MM.1S (cell line): ENCODE data around the gene TPCN2.

ENCODE experiments used
- DNase-seq: peaks from one replicate; pipeline ENCODE4 v3.0.0-alpha.2; 2015
- H2AFZ ChIP-seq: fragments of 300-600 bp; sonication (generic); 2 replicates; pipeline ENCODE4 v1.6.0; 2016; ENCODE audit warnings: antibody characterized with exemption, low read length
- H3F3A ChIP-seq: fragments of 300-600 bp; sonication (generic); 2 replicates; pipeline ENCODE4 v1.6.1; 2016; ENCODE audit warnings: mild to moderate bottlenecking, antibody characterized with exemption, low read length, moderate library complexity, mixed read lengths; ENCODE audit not compliant: insufficient read depth
- H3K27ac ChIP-seq: fragments of 300-600 bp; sonication (generic); 2 replicates; pipeline ENCODE4 v1.5.1; 2016; ENCODE audit warnings: mild to moderate bottlenecking, low read length
- H3K27me3 ChIP-seq: fragments of 300-600 bp; sonication (generic); replicated peaks from 2 replicates; pipeline ENCODE4 v1.6.0; 2016; ENCODE audit warnings: low read length; ENCODE audit not compliant: insufficient read depth
- H3K36me3 ChIP-seq: fragments of 300-600 bp; sonication (generic); replicated peaks from 2 replicates; pipeline ENCODE4 v1.6.1; 2016; ENCODE audit warnings: mild to moderate bottlenecking, low read length, mixed read lengths; ENCODE audit not compliant: insufficient read depth
- H3K4me1 ChIP-seq: fragments of 300-600 bp; sonication (generic); 2 replicates; pipeline ENCODE4 v1.6.1; 2016; ENCODE audit warnings: low read length, mixed read lengths
- H3K4me2 ChIP-seq: fragments of 300-600 bp; sonication (generic); 2 replicates; pipeline ENCODE4 v1.6.0; 2016; ENCODE audit warnings: low read depth, low read length
- H3K4me3 ChIP-seq: fragments of 300-600 bp; sonication (generic); 2 replicates; pipeline ENCODE4 v1.5.1; 2016; ENCODE audit warnings: low read length, mixed read lengths
- H3K79me2 ChIP-seq: fragments of 300-600 bp; sonication (generic); 2 replicates; pipeline ENCODE4 v1.6.1; 2016; ENCODE audit warnings: mixed run types, low read length, mixed read lengths
- H3K9ac ChIP-seq: fragments of 300-600 bp; sonication (generic); 2 replicates; pipeline ENCODE4 v1.6.1; 2016; ENCODE audit warnings: low read length, mixed read lengths
- H3K9me2 ChIP-seq: fragments of 300-600 bp; sonication (generic); replicated peaks from 2 replicates; pipeline ENCODE4 v1.6.1; 2016; ENCODE audit warnings: mild to moderate bottlenecking, low read length, mixed read lengths; ENCODE audit not compliant: insufficient read depth
- H3K9me3 ChIP-seq: fragments of 300-600 bp; sonication (generic); replicated peaks from 2 replicates; pipeline ENCODE4 v1.6.1; 2016; ENCODE audit warnings: mild to moderate bottlenecking, low read length, mixed read lengths; ENCODE audit not compliant: insufficient read depth
- H4K20me1 ChIP-seq: fragments of 300-600 bp; sonication (generic); 2 replicates; pipeline ENCODE4 v1.6.1; 2016; ENCODE audit warnings: mild to moderate bottlenecking, low read length, moderate library complexity, mixed read lengths; ENCODE audit not compliant: insufficient read depth
- EZH2 ChIP-seq: fragments of 300-600 bp; sonication (generic); optimal IDR thresholded peaks from 2 replicates; pipeline ENCODE3; 2017; ENCODE audit warnings: low read depth, mild to moderate bottlenecking, antibody characterized with exemption, low read length, mixed read lengths
- EZH2phosphoT487 ChIP-seq: fragments of 300-600 bp; sonication (generic); IDR thresholded peaks from 2 replicates; pipeline ENCODE4 v1.6.1; 2018; ENCODE audit warnings: antibody characterized with exemption, low read length
- TF ChIP-seq, protein P1 (sequence below): fragments of 300-600 bp; sonication (generic); IDR thresholded peaks from 2 replicates; pipeline ENCODE4 v1.5.1; 2016; ENCODE audit warnings: antibody characterized with exemption, low read length, mixed read lengths

The TPCN2 gene

DNA sequence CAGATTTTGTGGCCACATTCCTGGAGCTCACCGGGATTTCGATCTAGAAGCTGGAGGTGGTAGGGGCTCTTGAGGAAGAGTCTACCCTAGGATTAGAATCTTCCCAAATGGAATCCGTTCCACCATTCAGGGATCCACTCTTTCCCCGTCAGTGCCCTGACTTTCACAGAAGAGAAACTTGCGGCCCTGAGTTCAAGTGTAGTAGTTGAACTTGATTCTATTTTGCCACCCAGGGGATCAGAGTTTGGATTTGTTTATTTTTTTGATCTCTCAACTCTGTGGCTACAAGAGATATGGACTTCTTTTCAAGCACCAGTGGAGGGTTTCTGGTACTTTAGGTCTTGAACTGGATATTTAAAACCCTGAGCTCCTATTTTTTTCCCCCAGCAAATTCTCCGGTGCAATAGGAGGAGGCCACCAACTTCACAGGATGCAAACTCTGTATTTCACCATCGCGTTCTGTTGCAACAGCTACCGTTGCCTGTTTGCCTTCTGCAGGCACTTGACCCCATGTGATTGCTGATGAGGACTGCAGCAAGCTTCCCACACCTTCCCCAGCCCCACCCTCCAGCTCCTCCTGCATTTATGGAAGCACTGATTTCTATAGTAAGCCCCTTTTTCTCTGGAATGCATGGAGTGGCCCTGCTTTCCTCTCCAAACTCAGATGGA, 20.9 kb upstream of the TPCN2 start:
- H3K4me1 ChIP-seq: no peaks in the 10 kb centered on the region
- no peak overlapping the region for H3K4me2 ChIP-seq
- no peak overlapping the region for H3K9ac ChIP-seq
- no peak overlapping the region for H2AFZ ChIP-seq
- no peak for TF ChIP-seq EZH2
- TF ChIP-seq, protein P1, sequence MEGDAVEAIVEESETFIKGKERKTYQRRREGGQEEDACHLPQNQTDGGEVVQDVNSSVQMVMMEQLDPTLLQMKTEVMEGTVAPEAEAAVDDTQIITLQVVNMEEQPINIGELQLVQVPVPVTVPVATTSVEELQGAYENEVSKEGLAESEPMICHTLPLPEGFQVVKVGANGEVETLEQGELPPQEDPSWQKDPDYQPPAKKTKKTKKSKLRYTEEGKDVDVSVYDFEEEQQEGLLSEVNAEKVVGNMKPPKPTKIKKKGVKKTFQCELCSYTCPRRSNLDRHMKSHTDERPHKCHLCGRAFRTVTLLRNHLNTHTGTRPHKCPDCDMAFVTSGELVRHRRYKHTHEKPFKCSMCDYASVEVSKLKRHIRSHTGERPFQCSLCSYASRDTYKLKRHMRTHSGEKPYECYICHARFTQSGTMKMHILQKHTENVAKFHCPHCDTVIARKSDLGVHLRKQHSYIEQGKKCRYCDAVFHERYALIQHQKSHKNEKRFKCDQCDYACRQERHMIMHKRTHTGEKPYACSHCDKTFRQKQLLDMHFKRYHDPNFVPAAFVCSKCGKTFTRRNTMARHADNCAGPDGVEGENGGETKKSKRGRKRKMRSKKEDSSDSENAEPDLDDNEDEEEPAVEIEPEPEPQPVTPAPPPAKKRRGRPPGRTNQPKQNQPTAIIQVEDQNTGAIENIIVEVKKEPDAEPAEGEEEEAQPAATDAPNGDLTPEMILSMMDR: no peak
- no peak for TF ChIP-seq EZH2phosphoT487
- no peak overlapping the region for H3K4me3 ChIP-seq
- H3F3A ChIP-seq: no peaks in the 10 kb centered on the region
- no peaks in the 10 kb centered on the region for H3K9me3 ChIP-seq
- no peaks in the 10 kb centered on the region for H3K36me3 ChIP-seq
- H4K20me1 ChIP-seq: no peaks in the 10 kb centered on the region
- no peaks in the 10 kb centered on the region for H3K9me2 ChIP-seq
- no peak for DNase-seq
- peaks cover 21% of the 10 kb centered on the region for H3K27me3 ChIP-seq
- H3K27ac ChIP-seq: no peak overlapping the region
- H3K79me2 ChIP-seq: no peaks in the 10 kb centered on the region

DNA sequence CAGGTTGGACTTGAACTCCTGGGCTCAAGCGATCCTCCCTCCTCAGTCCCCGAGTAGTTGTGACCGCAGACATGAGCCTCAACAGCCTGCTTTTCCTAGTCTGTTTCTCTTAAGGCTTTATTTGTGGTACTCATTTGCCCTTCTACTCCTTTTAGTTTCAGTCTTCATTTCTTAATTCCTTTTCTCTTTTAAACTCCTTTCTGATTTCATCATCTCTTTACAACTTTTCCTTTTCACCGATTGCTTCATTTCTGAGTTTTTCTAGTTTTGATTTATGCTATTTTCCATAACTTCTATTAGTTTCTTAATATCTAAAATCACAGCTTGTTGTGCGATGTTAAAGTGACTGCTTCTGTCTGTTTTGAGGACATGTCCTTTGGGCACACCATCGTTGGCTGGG, 18.4 kb upstream of the TPCN2 start:
- Histone ChIP-seq H3K27me3 (peaks cover 43% of the 10 kb centered on the region), H3K27ac (no peak overlapping the region), H4K20me1 (no peaks in the 10 kb centered on the region), H3K9me3 (no peaks in the 10 kb centered on the region), H3F3A (no peaks in the 10 kb centered on the region), H3K4me1 (no peaks in the 10 kb centered on the region), H3K4me2 (no peak overlapping the region), H3K36me3 (no peaks in the 10 kb centered on the region), H3K79me2 (no peaks in the 10 kb centered on the region), H2AFZ (no peak overlapping the region), H3K9ac (no peak overlapping the region), H3K4me3 (no peak overlapping the region), H3K9me2 (no peaks in the 10 kb centered on the region)
- DNase-seq: no peak
- no peak for TF ChIP-seq EZH2
- TF ChIP-seq EZH2phosphoT487: no peak
- TF ChIP-seq, protein P1: no peak

DNA sequence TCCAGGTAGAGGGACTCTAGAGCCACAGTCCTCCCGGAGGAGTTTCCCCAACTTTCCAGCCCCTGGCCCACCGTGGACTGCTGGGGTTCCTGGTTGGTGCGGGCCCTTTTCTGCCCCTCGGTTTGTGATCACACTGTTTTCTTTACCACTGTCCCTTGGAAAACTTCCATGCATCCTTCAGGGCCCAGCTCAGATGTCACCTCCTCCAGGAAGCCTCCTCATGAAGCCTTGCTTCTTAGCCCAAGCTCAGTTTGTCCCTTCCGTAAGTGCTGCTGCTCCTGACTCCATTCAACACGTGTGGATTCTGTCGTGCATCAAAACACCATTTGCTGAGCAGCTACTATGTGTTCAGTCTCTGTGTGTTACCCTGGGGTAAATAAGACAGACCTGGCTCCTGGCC, 15.9 kb upstream of the TPCN2 start:
- TF ChIP-seq EZH2 (no peak), EZH2phosphoT487 (no peak)
- TF ChIP-seq, protein P1: no peak
- no peaks in the 10 kb centered on the region for H3K4me1 ChIP-seq
- no peak overlapping the region for H3K4me2 ChIP-seq
- no peaks in the 10 kb centered on the region for H4K20me1 ChIP-seq
- peaks cover 43% of the 10 kb centered on the region for H3K27me3 ChIP-seq
- no peaks in the 10 kb centered on the region for H3F3A ChIP-seq
- no peak overlapping the region for H2AFZ ChIP-seq
- H3K79me2 ChIP-seq: no peaks in the 10 kb centered on the region
- no peak overlapping the region for H3K9ac ChIP-seq
- H3K9me3 ChIP-seq: no peaks in the 10 kb centered on the region
- no peaks in the 10 kb centered on the region for H3K9me2 ChIP-seq
- H3K27ac ChIP-seq: no peak overlapping the region
- H3K36me3 ChIP-seq: no peaks in the 10 kb centered on the region
- no peak overlapping the region for H3K4me3 ChIP-seq
- DNase-seq: no peak
